Cardiac fibroblast (primary cell): Measurements from ENCODE around the gene TEKT2.

ENCODE experiments used
- DNase-seq, 2 donors: peaks; one replicate each; pipeline versions ENCODE4 v3.0.0 to v3.0.0-alpha.2; 2010; ENCODE audit warnings: low read depth in 2 of 2
- H3K4me3 ChIP-seq, 2 donors: replicated peaks in 1 of 2; 1 replicate in 1 of 2; 2 replicates in 1 of 2; pipeline ENCODE4 v1.5.1; 2011; ENCODE audit warnings: low read depth in 2 of 2, low read length in 2 of 2, mild to moderate bottlenecking in 2 of 2, moderate library complexity in 1 of 2
- CTCF ChIP-seq: IDR thresholded peaks from one replicate; pipeline ENCODE4 v1.5.1; 2011; ENCODE audit warnings: low read depth, mild to moderate bottlenecking, low read length, inconsistent platforms

TEKT2 gene

GRCh38 chr1:36080801-36081200 is 3.1 kb upstream of the TEKT2 start:
- no peak overlapping the region for H3K4me3 ChIP-seq
- TF ChIP-seq CTCF = no peak
- no peak for DNase-seq

- no peak for DNase-seq
- no peak for TF ChIP-seq CTCF
These were observed 1.9 kb upstream of the TEKT2 start for GRCh38 chr1:36081926-36082485.

GRCh38 chr1:36083219-36083618 is 675 bp upstream of the TEKT2 start:
- no peak for DNase-seq

More at GRCh38 chr1:36081926-36082485, 1.9 kb upstream of the TEKT2 start:
- H3K4me3 ChIP-seq = no peak overlapping the region

GRCh38 chr1:36084497-36085115 is 712 bp downstream of the TEKT2 start:
- DNase-seq = no peak
- peak overlapping the region; percentile 51 to 58 for H3K4me3 ChIP-seq
- no peak for TF ChIP-seq CTCF

More at GRCh38 chr1:36083219-36083618, 675 bp upstream of the TEKT2 start:
- no peak for TF ChIP-seq CTCF
- H3K4me3 ChIP-seq = no peak overlapping the region

- no peak for DNase-seq
- H3K4me3 ChIP-seq = no peak overlapping the region
- TF ChIP-seq CTCF = no peak
These were observed 1.2 kb downstream of the TEKT2 start for GRCh38 chr1:36085126-36085525.

- TF ChIP-seq CTCF = no peak
- no peak overlapping the region for H3K4me3 ChIP-seq
- no peak for DNase-seq
These were observed 2.0 kb downstream of the TEKT2 start for GRCh38 chr1:36085686-36086526.
